IMR-90 (cell line): ENCODE measurements around the gene NUP98. TPM values are rescaled to one million over a fixed set of nuclear protein-coding genes. Genes with fewer than 3 reads are reported as not detected.
A peak's percentile ranks its signal among the peaks of the same experiment; 100 is the strongest.

ENCODE experiments used
- ATAC-seq: fragments of 200-7000 bp; cut with Tn5 transposase; 2 replicates; pipeline ENCODE4 v1.9.1; 2020; ENCODE audit warnings: low read depth, mild to moderate bottlenecking, moderate library complexity
- BruUV-seq: library from RNA; stranded (reverse); fragments of 400-500 nt; replicated peaks from 2 replicates; lab custom pipeline; 2021; lab: Mats Ljungman, UMichigan
- CTCF ChIA-PET: fragments of 300-600 bp; formaldehyde crosslinking; extraction: SDS; loops from one replicate; lab custom pipeline; 2021; ENCODE audit warnings: antibody characterized with exemption; lab: Yijun Ruan, JAX
- POLR2A ChIA-PET: fragments of 300-600 bp; sonication (Branson Sonifier 250); formaldehyde crosslinking; loops from one replicate; lab custom pipeline; 2022; ENCODE audit warnings: antibody characterized with exemption; ENCODE audit not compliant: unreplicated experiment; lab: Charles Lee
- DNase-seq: peaks from one replicate; pipeline ENCODE4 v3.0.0; 2013
- H2AFZ ChIP-seq: replicated peaks from 2 replicates; pipeline ENCODE3; 2013; ENCODE audit warnings: low read length, mild to moderate bottlenecking; ENCODE audit not compliant: poor library complexity
- H2AK5ac ChIP-seq: 2 replicates; pipeline ENCODE4 v1.6.1; 2013; ENCODE audit warnings: low read depth, low read length, inconsistent platforms
- H2AK9ac ChIP-seq: replicated peaks from 2 replicates; pipeline ENCODE3; 2013; ENCODE audit warnings: mild to moderate bottlenecking, low read depth, low read length, moderate library complexity; ENCODE audit not compliant: poor library complexity
- H2BK120ac ChIP-seq: 2 replicates; pipeline ENCODE4 v1.6.1; 2013; ENCODE audit warnings: low read depth, low read length, inconsistent platforms
- H2BK15ac ChIP-seq: 3 replicates; pipeline ENCODE4 v1.6.1; 2013; ENCODE audit warnings: low read depth, low read length, inconsistent platforms
- H2BK20ac ChIP-seq: 2 replicates; pipeline ENCODE4 v1.6.1; 2013; ENCODE audit warnings: low read depth, mild to moderate bottlenecking, inconsistent platforms, low read length, moderate library complexity
- H2BK5ac ChIP-seq: 2 replicates; pipeline ENCODE4 v1.6.1; 2013; ENCODE audit warnings: mild to moderate bottlenecking, low read depth, low read length, inconsistent platforms; ENCODE audit not compliant: poor library complexity, severe bottlenecking
- H3K14ac ChIP-seq: replicated peaks from 2 replicates; pipeline ENCODE4 v1.6.1; 2013; ENCODE audit warnings: low read depth, low read length, inconsistent platforms
- H3K18ac ChIP-seq: 2 replicates; pipeline ENCODE4 v1.6.1; 2013; ENCODE audit warnings: low read depth, low read length, control low read depth
- H3K23ac ChIP-seq: 2 replicates; pipeline ENCODE4 v1.6.1; 2013; ENCODE audit warnings: low read depth, low read length, inconsistent platforms
- H3K27ac ChIP-seq: 2 replicates; pipeline ENCODE4 v1.5.1; 2013; ENCODE audit warnings: mild to moderate bottlenecking, control low read depth, low read length; ENCODE audit not compliant: insufficient read depth
- H3K27me3 ChIP-seq: 2 replicates; pipeline ENCODE4 v1.6.1; 2013; ENCODE audit warnings: low read length; ENCODE audit not compliant: control insufficient read depth, insufficient read depth
- H3K36me3 ChIP-seq: 2 replicates; pipeline ENCODE4 v1.6.1; 2013; ENCODE audit warnings: low read length, mixed read lengths; ENCODE audit not compliant: control insufficient read depth, insufficient read depth
- H3K4ac ChIP-seq: 2 replicates; pipeline ENCODE4 v1.6.1; 2013; ENCODE audit warnings: low read depth, low read length, inconsistent platforms
- H3K4me1 ChIP-seq: 2 replicates; pipeline ENCODE4 v1.6.1; 2013; ENCODE audit warnings: low read length, mixed read lengths; ENCODE audit not compliant: control insufficient read depth, insufficient read depth
- H3K4me2 ChIP-seq: 2 replicates; pipeline ENCODE4 v1.6.1; 2013; ENCODE audit warnings: low read depth, mild to moderate bottlenecking, control low read depth, low read length, moderate library complexity
- H3K4me3 ChIP-seq: 2 replicates; pipeline ENCODE4 v1.5.1; 2013; ENCODE audit warnings: low read depth, mild to moderate bottlenecking, control low read depth, low read length, moderate library complexity; ENCODE audit not compliant: insufficient read depth
- H3K56ac ChIP-seq: 2 replicates; pipeline ENCODE4 v1.6.1; 2013; ENCODE audit warnings: low read length, inconsistent platforms; ENCODE audit not compliant: insufficient read depth; ENCODE audit errors: extremely low read depth
- H3K79me1 ChIP-seq, 2 experiments: 2 replicates each; pipeline ENCODE4 v1.6.1; 2013; ENCODE audit warnings: low read length in 2 of 2, inconsistent platforms in 1 of 2, low read depth in 1 of 2
- H3K9ac ChIP-seq: 2 replicates; pipeline ENCODE4 v1.6.1; 2013; ENCODE audit warnings: low read depth, low read length, control low read depth
- H3K9me1 ChIP-seq: 2 replicates; pipeline ENCODE4 v1.6.1; 2013; ENCODE audit warnings: low read length, inconsistent platforms; ENCODE audit not compliant: insufficient read depth
- H3K9me3 ChIP-seq: 2 replicates; pipeline ENCODE4 v1.6.1; 2013; ENCODE audit warnings: low read length; ENCODE audit not compliant: control insufficient read depth, insufficient read depth
- H4K20me1 ChIP-seq: 2 replicates; pipeline ENCODE4 v1.6.1; 2013; ENCODE audit warnings: low read length, inconsistent platforms; ENCODE audit not compliant: insufficient read depth
- H4K5ac ChIP-seq: 2 replicates; pipeline ENCODE4 v1.6.1; 2013; ENCODE audit warnings: mild to moderate bottlenecking, low read depth, low read length, control low read depth
- H4K8ac ChIP-seq, 2 experiments: 2 replicates each; pipeline ENCODE4 v1.6.1; 2013; ENCODE audit warnings: low read depth in 2 of 2, low read length in 2 of 2, control low read depth in 1 of 2, inconsistent platforms in 1 of 2
- H4K91ac ChIP-seq: 2 replicates; pipeline ENCODE4 v1.6.1; 2013; ENCODE audit warnings: low read depth, low read length, inconsistent platforms; ENCODE audit not compliant: insufficient read depth
- CHD1 ChIP-seq: IDR thresholded peaks from 2 replicates; pipeline ENCODE4 v1.6.1; 2012; ENCODE audit warnings: low read depth, low read length, improper control_type of control experiment
- FOS ChIP-seq: fragments of 150-350 bp; IDR thresholded peaks from 2 replicates; pipeline ENCODE4 v1.6.1; 2016; ENCODE audit warnings: low read depth, low read length
- WGBS, 2 experiments: methylation state at CpG; one replicate each; pipeline versions ENCODE4 v1.1.5 to v1.1.7; 2013; ENCODE audit warnings: missing lambda C conversion rate in 2 of 2; ENCODE audit not compliant: insufficient read length in 1 of 2; ENCODE audit errors: extremely low coverage in 2 of 2; 5-methylcytosine and 5-hydroxymethylcytosine counted together
- dilution Hi-C: fragments of 300-500 bp; cut with HindIII; formaldehyde crosslinking; loops from one replicate; pipeline ENCODE4 v1.14.3; 2018; ENCODE audit warnings: low sequenced_read_pairs; ENCODE audit not compliant: unreplicated experiment
- in situ Hi-C: fragments of 300-500 bp; cut with MboI; formaldehyde crosslinking; loops from 3 replicates; pipeline ENCODE4 v1.14.3; 2019; ENCODE audit warnings: low sequenced_read_pairs, inconsistent platforms, mixed read lengths
- intact Hi-C: fragments of 100-400 bp; cut with micrococcal nuclease; formaldehyde crosslinking; loops from 2 replicates; pipeline ENCODE4 v1.10.0; 2022
- polyA plus RNA-seq, 3 experiments: library from polyadenylated mRNA; depleted of rRNA; stranded (reverse); fragments of >200 nt; gene quantifications; 2 replicates each; pipeline ENCODE4 v1.2.3, GENCODE V29; 2012; ENCODE audit warnings: low replicate concordance in 1 of 3
- total RNA-seq: library from RNA; depleted of rRNA; stranded (reverse); fragments of >200 nt; gene quantifications from 2 replicates; pipeline ENCODE4 v1.2.3, GENCODE V29; 2012

NUP98 gene
- total and polyA plus RNA-seq, 2 of the 4 experiments (the other 2 are of a cell fraction) = 103 to 138 TPM

GRCh38 chr11:3823303-3823702 is 25.9 kb upstream of the NUP98 start:
- Histone ChIP-seq H3K9me3 (no peaks in the 10 kb centered on the region), H3K14ac (no peak overlapping the region), H2BK15ac (no peak overlapping the region), H3K4me2 (no peak overlapping the region), H2BK120ac (no peak overlapping the region), H3K27ac (no peak overlapping the region), H4K8ac (no peak overlapping the region), H4K91ac (no peak overlapping the region), H3K4me1 (peaks cover 4% of the 10 kb centered on the region), H3K27me3 (no peaks in the 10 kb centered on the region), H2BK5ac (no peak overlapping the region), H2AK5ac (peak overlapping the region; percentile 17; the same call in 1 of the 2 replicates), H2BK20ac (no peak overlapping the region), H4K5ac (no peak overlapping the region), H3K36me3 (peaks cover 38% of the 10 kb centered on the region), H3K9ac (no peak overlapping the region), H3K56ac (no peak overlapping the region), H3K79me1 (peaks cover 10 to 27% of the 10 kb centered on the region in 2 experiments), H2AK9ac (peak overlapping the region; percentile 63), H3K4ac (no peak overlapping the region), H3K9me1 (peaks cover 21% of the 10 kb centered on the region; the same call in 1 of the 2 replicates), H2AFZ (peak overlapping the region; percentile 13), H3K18ac (no peak overlapping the region), H3K4me3 (no peak overlapping the region), H4K20me1 (peaks cover 13% of the 10 kb centered on the region; the same call in 1 of the 2 replicates), H3K23ac (no peak overlapping the region)
- POLR2A ChIA-PET = no interaction called here
- peak; percentile 84 for DNase-seq
- TF ChIP-seq FOS (0 out of 2 replicates have a peak, but pooled peaks have one; percentile 16), CHD1 (no peak)
- in situ Hi-C loops = no loop called here
- 80% methylated on average over 1 of the region's 3 CpGs; no CpG with 5 or more reads in 1 of the 2 experiments for WGBS, 2 experiments
- CTCF ChIA-PET = interaction anchor here (0.6 to 0.7 kb wide), 2 partner anchors 15 to 27 kb away, joined by 3 to 5 read pairs; partner anchors contain the start of gene PGAP2
- no TSS peak for BruUV-seq
- peak; percentile 88 for ATAC-seq
- intact Hi-C loops = no loop called here
- dilution Hi-C loops = no loop called here
